Fibroblast of the conjunctiva (primary cell): ENCODE measurements around the gene SCGB1A1.

Experiments
- DNase-seq: peaks from one replicate; pipeline ENCODE4 v3.0.0-alpha.2; 2010; ENCODE audit warnings: low read depth

Gene SCGB1A1

DNA sequence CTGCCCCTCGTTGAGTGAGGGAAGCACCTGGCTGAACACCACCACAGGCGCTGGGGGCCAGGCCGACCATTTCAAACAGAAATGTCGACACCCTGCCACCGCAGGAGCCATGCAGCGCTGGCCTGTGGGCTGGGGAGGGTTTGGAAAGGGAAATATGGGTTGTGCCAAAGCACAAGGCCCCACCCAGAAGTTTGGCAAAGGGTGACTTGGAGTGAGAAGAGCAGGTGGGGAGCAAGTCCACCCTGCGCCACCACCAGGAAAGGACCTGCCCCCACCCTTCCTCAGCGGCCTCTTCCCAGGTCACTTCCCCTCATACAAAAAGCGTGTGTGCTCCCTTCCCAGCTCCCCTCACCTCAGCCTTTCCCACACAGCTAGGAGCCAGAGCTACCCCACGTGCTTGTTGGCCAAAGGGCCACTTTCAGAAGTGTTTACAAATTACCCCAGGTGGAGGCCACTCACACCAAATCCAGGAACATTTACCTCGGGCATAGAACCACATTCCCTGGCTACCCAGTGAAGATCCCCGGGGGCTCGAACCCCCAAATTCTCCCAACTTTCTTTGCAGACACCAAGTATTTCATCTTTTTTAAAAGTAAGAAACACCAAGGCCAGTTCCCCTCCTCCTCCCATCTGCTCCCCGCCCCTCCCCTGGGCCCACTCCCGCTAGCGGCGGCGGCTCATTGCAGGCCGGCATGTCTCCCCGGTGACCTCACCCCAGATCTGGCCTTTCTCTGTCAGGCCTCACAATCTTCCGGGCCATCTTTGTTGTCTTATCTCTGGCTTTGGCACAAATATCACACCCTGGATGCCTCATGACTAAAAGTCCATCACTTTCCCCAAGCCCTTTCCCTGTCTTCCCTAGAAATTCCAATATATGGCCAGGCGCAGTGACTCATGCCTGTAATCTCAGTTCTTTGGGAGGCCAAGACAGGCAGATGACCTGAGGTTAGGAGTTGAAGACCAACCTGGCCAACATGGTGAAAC, 20.5 kb upstream of the SCGB1A1 start:
- DNase-seq, result no peak

DNA sequence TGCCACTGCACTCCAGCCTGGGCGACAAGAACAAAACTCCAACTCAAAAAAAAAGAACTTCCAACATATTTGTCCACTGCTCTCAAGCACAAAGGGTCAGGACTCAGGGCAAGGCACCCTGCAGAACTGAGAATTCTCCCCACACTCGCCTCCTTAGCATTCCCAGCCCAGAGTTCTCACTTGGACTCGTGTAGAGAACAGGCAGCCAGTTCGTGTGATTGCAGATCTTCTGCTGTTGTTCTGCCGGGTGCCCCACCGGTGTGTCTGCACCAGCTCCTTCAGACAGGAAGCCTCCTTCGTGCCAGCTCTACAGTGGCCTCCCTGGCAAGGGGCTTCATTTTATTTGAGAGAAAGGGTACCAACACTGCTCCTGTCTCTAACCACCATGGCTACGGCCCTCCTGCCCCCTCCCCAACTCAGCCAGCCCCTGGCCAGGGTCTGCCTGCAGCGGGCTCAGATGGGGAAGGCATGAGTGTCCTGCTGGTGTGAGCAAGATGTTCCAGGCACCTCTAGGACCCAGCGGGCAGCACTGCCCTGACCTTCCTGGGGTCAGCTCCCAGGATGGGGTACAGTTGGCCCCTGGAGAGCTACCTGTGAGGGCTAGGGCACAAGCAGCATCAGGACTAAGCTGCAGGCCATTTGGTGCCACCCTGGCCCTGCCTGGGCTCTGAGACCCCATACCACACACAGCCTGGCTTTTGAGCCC, 19.5 kb upstream of the SCGB1A1 start:
- DNase-seq, result no peak

DNA sequence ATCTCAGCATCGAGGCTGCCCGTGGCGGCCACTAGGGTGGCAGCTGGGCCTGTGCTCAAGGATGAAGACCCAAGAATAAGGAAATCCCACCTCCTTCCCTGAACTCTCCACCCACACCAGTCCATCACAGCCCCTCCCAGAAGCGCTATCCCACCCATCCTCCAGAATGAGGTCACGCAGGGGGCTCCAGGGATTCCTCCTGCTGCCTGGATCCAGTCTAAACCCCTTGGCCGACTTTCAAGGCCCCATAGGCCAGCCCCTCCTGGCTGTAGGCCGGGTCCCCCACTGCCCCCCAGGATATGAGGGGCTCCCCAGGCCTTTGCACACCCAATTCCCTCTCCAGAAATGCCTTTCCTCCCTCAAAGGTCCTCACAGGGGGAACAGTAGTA, 19.0 kb upstream of the SCGB1A1 start:
- DNase-seq, result no peak

DNA sequence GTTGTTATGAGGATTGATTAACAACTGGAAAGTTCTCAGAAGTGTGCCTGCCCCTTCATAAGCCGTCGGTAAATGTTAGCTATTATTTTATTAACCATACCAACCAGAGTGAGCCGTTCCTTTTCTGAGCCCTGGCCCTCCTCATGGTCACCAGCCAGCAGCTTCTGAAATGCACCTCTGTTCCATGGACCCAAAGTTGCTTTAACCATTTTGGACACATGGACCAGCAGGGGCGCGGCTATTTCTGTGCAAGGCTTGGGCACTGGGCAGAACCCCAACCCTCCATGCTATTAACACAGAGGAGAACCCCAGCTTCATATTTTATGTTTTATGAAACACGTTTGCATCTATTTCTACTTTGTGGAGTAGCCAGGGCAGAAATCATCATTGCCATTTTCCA, 18.6 kb upstream of the SCGB1A1 start:
- no peak for DNase-seq

DNA sequence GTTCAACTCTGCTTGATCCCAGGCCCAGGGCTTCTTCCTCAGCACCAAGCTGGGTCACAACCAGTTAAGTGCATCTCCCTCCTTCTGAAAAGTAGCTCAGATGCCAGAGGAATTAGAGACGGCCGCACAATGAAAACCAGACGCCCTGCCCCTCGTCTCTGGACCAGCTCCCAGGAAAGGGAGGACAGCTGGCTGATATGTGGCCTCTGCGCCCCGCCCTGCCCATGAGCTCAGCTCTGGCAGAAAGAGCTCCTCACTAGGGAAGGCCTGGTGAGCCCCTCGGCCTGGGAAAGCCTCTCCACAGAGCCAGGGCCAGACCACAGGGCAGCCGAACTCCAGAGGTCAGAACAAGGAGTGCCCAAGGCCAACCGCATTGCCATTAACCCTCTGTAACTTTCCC, 18.1 kb upstream of the SCGB1A1 start:
- peak; percentile 85 for DNase-seq

- no peak for DNase-seq
These were observed 17.5 kb upstream of the SCGB1A1 start for GRCh38 chr11:62401356-62401755.

GRCh38 chr11:62401811-62402210, 17.0 kb upstream of the SCGB1A1 start:
- DNase-seq, result no peak

GRCh38 chr11:62402226-62402959, 16.4 kb upstream of the SCGB1A1 start:
- no peak for DNase-seq

DNA sequence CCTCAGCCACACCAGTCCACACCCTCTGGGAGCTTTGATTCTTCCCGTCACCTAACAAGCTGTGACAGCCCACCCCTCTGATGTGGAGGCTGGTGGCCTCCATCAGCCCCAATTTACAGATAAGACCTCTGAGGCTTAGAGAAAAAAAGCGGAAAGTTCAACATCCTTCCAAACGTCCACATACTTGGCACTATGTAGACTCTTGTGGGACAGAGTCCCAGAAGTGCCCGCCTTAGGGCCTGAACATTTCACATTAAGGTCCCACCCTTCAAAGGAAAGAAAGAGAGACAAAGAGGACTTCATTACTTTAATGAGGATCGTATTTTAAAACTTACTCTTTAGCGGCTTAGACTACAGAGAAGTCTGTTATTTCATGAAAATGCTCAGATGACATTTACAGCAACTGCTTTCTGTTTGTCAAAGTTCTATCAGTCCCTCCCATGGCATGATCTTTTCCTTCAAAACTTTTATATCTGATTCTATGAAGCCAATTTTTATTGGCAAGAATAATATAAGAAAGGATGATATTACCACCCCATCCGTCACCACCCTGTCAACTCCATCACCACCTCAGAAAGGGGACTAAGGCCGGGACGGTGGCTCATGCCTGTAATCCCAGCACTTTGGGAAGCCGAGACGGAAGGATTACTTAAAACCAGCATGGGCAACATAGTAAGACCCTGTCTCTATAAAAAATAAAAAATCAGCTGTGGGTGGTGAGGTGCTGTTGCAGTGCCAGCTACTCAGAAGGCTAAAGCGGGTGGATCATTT, 15.7 kb upstream of the SCGB1A1 start:
- DNase-seq, result no peak

- no peak for DNase-seq
These were observed 14.4 kb upstream of the SCGB1A1 start for GRCh38 chr11:62404435-62404834.

DNA sequence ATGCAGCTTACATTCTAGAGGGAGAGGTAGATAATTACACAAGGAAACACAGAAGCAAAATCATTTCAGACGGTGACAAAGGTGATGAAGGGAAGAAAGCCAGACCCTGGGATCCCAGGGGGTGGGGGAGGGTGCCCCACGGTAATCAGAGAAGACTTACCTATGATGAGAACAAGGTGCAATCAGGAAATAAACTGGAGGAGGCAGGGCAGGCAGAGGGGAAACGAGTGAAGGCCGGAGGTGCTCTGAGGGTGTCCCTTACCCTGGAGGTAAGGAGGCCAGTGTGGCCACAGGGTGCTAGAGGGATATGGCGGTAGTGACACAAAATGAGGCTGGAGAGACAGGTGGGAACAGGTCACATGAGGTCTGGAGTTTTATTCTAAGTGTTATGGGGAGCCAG, 13.9 kb upstream of the SCGB1A1 start:
- DNase-seq, result no peak

- no peak for DNase-seq
These were observed 12.8 kb upstream of the SCGB1A1 start for GRCh38 chr11:62406034-62406433.

DNA sequence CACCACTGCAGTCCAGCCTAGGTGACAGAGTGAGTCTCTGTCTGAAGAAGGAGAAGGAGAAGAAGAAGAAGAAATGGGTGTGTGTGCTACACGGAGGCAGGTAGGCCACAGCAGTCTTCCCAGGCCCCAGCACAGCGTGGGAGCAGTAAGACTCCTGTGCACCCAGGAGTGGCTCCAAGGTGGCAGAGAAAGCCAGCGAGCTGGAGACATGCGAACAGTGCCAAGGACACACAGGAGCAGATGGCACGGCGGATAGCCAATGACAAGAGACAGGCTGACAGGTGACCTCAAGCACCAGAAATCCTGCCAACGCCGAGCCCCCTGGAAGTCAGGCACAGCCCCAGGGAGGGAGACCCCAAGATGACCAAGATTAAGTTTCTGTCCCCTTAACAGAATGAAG, 9.0 kb upstream of the SCGB1A1 start:
- no peak for DNase-seq

GRCh38 chr11:62410972-62411371, 7.9 kb upstream of the SCGB1A1 start:
- DNase-seq, result no peak

DNA sequence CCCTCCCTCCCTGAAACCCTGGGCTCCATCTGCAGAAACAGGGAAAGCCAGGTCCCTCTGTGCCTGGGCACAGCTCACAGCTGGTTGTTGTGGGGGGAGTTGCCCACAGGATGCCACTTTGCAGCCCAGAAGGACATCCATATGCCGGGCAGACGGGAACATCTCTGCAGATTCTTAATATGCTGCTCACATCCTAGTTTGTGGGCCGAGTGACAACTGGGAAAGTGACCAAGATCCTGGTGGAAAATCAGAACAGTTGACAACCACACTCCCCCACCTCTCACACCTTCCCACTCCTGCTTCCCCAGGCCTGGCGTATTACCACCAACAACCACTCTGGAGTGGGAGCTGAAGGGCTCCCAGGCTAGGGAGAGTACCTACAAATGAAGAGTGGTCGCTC, 7.3 kb upstream of the SCGB1A1 start:
- no peak for DNase-seq

GRCh38 chr11:62413060-62413696, 5.7 kb upstream of the SCGB1A1 start:
- no peak for DNase-seq

DNA sequence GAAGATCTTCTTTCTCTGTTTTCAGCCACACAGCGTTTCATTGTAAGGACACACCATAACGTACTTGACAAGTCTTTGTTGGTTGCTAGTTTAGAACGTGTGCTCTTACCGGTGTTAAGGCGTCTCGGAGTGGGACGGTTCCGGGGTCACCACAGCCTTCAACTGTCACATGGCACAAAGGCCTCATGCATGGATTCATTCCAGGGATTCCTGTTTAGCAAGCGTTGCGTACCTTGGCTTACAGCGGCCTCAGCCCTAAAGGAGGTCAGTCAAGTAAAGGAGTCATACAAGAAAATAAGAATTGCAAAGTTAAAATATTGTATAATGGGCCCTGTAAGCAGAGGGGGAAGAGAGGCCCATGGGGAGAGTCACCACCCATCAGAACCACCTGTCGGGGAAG, 2.2 kb upstream of the SCGB1A1 start:
- no peak for DNase-seq

DNA sequence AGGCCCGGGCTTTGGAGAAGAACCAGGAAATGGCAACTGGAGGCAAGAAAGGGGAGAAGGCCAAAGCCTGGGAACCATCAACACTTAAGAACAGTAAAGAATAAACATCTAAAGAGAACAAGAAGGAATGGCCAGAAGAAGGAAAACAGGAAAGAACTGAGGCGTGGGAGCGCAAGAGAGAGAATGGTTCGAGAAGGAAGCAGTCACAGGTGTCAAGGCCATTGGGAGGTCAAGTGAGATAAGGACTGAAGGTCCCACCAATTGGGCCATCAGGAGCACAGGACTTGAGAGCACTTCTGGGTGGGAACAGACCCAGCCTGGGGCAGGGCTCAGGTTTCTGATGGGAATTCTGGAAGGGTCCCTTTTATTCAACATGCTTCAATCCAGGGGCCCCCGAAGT, 697 bp upstream of the SCGB1A1 start:
- no peak for DNase-seq

DNA sequence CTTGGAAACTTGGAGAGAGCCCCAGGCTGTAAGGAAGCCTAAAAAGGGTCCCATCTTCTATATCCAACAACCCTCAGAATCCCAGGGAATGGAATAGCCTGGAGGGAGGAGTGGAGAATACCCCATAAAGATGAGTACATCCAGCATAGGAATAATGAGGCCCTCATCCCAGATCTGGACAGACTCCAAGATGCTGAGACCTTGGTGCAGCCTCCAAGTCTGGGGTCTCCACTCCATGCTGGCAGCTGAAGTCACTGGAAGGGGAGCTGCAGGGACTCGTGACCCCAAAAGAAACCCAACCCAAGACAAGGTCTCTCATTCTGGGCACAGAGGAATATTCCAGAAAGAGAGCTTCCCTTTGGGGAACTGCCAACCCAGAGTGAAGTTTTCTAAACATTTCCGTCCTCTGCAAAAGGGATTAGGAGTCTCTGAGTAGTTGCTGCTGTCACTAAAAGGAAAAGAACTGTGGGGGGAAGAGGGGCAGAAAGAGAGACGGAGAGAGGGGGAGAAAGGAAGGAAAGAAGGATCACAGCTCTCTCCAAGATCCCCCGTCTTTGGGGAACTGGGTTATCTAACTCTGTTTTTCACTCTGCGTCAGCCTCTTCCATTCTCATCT, 589 bp downstream of the SCGB1A1 start:
- no peak for DNase-seq

- no peak for DNase-seq
These were observed 1.1 kb downstream of the SCGB1A1 start for GRCh38 chr11:62419943-62420342.

- DNase-seq, result no peak
These were observed 2.0 kb downstream of the SCGB1A1 start for GRCh38 chr11:62420882-62421281.
